ENCODE measurements around the gene GOLGA3. TPM values are rescaled to one million over a fixed set of nuclear protein-coding genes. Genes with fewer than 3 reads are reported as not detected.

Gene GOLGA3
- total and polyA plus RNA-seq, 10 of the 15 experiments (the other 5 are each of a cell fraction or from before 2014, with no cell fraction given), result 2.0 to 42.7 (median 15.2) TPM

DNA sequence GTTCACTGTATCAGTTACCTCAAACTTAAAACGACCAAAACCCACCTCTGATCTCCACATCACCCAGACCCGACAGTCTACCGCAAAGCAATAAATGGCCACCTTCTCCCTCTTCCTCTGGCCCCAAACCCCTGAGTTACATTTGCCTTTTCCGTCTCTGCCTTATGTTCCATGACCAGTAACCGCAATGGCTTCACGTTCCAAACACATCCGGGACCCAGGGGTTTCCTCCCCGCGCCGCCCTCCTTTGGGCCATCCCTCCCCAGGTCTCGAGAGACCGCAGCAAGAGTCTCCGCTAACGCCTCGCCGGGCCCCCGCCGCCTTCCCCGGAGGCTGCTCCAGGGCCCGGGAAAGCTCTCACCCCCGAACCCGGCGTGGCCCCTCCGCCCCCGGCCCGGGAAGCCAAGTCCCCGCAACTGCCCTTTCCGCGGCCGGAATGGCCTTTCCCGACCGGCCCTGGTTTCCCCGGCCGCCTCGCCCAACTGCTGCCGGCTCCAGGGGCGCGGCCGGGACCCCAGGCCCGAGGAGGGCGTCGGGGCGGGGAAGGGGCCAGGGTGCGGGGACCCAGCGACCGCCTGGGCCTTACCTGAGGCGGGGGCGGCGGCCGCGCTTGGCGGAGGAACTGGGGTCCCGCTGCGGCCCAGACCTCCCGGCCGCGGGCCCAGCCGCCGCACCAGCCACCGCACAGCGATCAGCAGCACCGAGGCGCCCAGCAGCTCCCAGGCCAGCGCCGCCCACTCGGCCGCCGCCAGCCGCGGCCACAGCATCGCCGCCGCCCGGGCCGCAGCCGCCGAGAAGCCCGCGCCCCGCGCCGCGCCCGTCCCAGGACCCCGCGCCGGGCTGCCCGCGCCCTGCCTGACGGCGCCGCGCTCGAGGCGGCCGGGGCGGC, 67.4 kb downstream of the GOLGA3 start, which contains the start of gene ANKLE2 (continued):
- TF ChIP-seq REST (IDR thresholded peaks at IDR 0.05; ENCODE audit: low read depth, low read length), result no peak
- TF ChIP-seq USF2 (IDR thresholded peaks at IDR 0.05; ENCODE audit: borderline replicate concordance, low read depth, low read length), result no peak
- TF ChIP-seq NR2C1 (IDR thresholded peaks at IDR 0.05), result no peak
- no peak for TF ChIP-seq PRDM15 (CRISPR knock-in tag; IDR thresholded peaks at IDR 0.05)
- TF ChIP-seq JUNB (IDR thresholded peaks at IDR 0.05), result no peak
- TF ChIP-seq RCOR1 (conservative IDR thresholded peaks at IDR 0.05; ENCODE audit: low read depth, low read length), result no peak
- no peak for TF ChIP-seq NFYB (IDR thresholded peaks at IDR 0.05; ENCODE audit: insufficient read depth, low read depth, low read length)
- no peak for TF ChIP-seq ZNF622 (IDR thresholded peaks at IDR 0.05)
- TF ChIP-seq SIN3A (IDR thresholded peaks at IDR 0.05; ENCODE audit: low read depth, low read length), result no peak
- TF ChIP-seq, protein P1, sequence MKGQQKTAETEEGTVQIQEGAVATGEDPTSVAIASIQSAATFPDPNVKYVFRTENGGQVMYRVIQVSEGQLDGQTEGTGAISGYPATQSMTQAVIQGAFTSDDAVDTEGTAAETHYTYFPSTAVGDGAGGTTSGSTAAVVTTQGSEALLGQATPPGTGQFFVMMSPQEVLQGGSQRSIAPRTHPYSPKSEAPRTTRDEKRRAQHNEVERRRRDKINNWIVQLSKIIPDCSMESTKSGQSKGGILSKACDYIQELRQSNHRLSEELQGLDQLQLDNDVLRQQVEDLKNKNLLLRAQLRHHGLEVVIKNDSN (IDR thresholded peaks at IDR 0.05; ENCODE audit: borderline replicate concordance, extremely low read length, insufficient read depth, low read depth, low read length), result no peak
- TF ChIP-seq RAD51 (IDR thresholded peaks at IDR 0.05), result no peak
- TF ChIP-seq, protein P2, sequence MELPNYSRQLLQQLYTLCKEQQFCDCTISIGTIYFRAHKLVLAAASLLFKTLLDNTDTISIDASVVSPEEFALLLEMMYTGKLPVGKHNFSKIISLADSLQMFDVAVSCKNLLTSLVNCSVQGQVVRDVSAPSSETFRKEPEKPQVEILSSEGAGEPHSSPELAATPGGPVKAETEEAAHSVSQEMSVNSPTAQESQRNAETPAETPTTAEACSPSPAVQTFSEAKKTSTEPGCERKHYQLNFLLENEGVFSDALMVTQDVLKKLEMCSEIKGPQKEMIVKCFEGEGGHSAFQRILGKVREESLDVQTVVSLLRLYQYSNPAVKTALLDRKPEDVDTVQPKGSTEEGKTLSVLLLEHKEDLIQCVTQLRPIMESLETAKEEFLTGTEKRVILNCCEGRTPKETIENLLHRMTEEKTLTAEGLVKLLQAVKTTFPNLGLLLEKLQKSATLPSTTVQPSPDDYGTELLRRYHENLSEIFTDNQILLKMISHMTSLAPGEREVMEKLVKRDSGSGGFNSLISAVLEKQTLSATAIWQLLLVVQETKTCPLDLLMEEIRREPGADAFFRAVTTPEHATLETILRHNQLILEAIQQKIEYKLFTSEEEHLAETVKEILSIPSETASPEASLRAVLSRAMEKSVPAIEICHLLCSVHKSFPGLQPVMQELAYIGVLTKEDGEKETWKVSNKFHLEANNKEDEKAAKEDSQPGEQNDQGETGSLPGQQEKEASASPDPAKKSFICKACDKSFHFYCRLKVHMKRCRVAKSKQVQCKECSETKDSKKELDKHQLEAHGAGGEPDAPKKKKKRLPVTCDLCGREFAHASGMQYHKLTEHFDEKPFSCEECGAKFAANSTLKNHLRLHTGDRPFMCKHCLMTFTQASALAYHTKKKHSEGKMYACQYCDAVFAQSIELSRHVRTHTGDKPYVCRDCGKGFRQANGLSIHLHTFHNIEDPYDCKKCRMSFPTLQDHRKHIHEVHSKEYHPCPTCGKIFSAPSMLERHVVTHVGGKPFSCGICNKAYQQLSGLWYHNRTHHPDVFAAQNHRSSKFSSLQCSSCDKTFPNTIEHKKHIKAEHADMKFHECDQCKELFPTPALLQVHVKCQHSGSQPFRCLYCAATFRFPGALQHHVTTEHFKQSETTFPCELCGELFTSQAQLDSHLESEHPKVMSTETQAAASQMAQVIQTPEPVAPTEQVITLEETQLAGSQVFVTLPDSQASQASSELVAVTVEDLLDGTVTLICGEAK (IDR thresholded peaks at IDR 0.05; ENCODE audit: borderline replicate concordance), result no peak
- no peak for TF ChIP-seq EP300 (IDR thresholded peaks at IDR 0.05; ENCODE audit: borderline replicate concordance in 1 of 2, control insufficient read depth in 1 of 2, low read depth in 2 of 2, low read length in 2 of 2)
- no peak for TF ChIP-seq ASH2L (IDR thresholded peaks at IDR 0.05; ENCODE audit: borderline replicate concordance, low read depth)

Measured in GM12878 (cell line).